B cell (primary cell): Measurements from ENCODE around the gene ZBTB43. TPM values are rescaled to one million over a fixed set of nuclear protein-coding genes. Genes with fewer than 3 reads are reported as not detected.
A peak's percentile ranks its signal among the peaks of the same experiment; 100 is the strongest.

Source experiments
- ATAC-seq: fragments of 200-7000 bp; cut with Tn5 transposase; one replicate; pipeline ENCODE4 v1.10.0; 2021; ENCODE audit warnings: low read depth, mild to moderate bottlenecking, moderate number of reproducible peaks, moderate library complexity
- CTCF ChIA-PET: fragments of 350-600 bp; sonication (Branson Sonifier 250); formaldehyde crosslinking; loops from one replicate; lab custom pipeline; 2021; ENCODE audit warnings: antibody characterized with exemption, inconsistent platforms; lab: Charles Lee
- POLR2A ChIA-PET: fragments of 350-600 bp; sonication (Branson Sonifier 250); formaldehyde crosslinking; loops from one replicate; lab custom pipeline; 2021; ENCODE audit warnings: antibody characterized with exemption; lab: Charles Lee
- DNase-seq: peaks from one replicate; pipeline ENCODE4 v3.0.0; 2013
- H2AFZ ChIP-seq: 2 replicates; pipeline ENCODE4 v1.6.1; 2012; ENCODE audit warnings: mild to moderate bottlenecking, low read depth, low read length; ENCODE audit not compliant: insufficient read depth, poor library complexity, severe bottlenecking
- H3K27ac ChIP-seq, 2 donors: 1 replicate in 1 of 2; 2 replicates in 1 of 2; pipeline ENCODE4 v1.5.1; 2012 to 2013; ENCODE audit warnings: low read length in 2 of 2, mild to moderate bottlenecking in 2 of 2, moderate library complexity in 1 of 2
- H3K27me3 ChIP-seq, 4 experiments: fragments of 200-600 bp in 1 of 4; sonication (generic) in 1 of 4; replicated peaks in 1 of 4; 1 replicate in 2 of 4; 2 replicates in 2 of 4; pipeline versions ENCODE4 v1.6.1 to v1.7.0; 2013 to 2016; ENCODE audit warnings: low read length in 3 of 4, mild to moderate bottlenecking in 2 of 4, mixed read lengths in 1 of 4, moderate library complexity in 1 of 4; ENCODE audit not compliant: insufficient read depth in 4 of 4, control insufficient read depth in 3 of 4; ENCODE audit errors: control extremely low read depth in 1 of 4
- H3K36me3 ChIP-seq, 2 experiments: replicated peaks in 1 of 2; 1 replicate in 1 of 2; 2 replicates in 1 of 2; pipeline versions ENCODE4 v1.6.1 to v1.7.1; 2013; ENCODE audit warnings: low read length in 1 of 2; ENCODE audit not compliant: insufficient read depth in 2 of 2, control insufficient read depth in 1 of 2; ENCODE audit errors: control extremely low read depth in 1 of 2, extremely low read depth in 1 of 2
- H3K4me1 ChIP-seq, 2 donors: fragments of 200-600 bp in 1 of 2; sonication (generic) in 1 of 2; 1 replicate in 1 of 2; 2 replicates in 1 of 2; pipeline versions ENCODE4 v1.5.1 to v1.6.1; 2013 to 2017; ENCODE audit warnings: low read length in 2 of 2; ENCODE audit not compliant: control insufficient read depth in 2 of 2, insufficient read depth in 2 of 2
- H3K4me2 ChIP-seq: replicated peaks from 2 replicates; pipeline ENCODE3; 2012; ENCODE audit warnings: mild to moderate bottlenecking, low read depth, low read length; ENCODE audit not compliant: poor library complexity, severe bottlenecking
- H3K4me3 ChIP-seq, 5 experiments: fragments of 200-600 bp in 1 of 5; sonication (generic) in 1 of 5; 1 replicate in 3 of 5; 2 replicates in 2 of 5; pipeline versions ENCODE4 v1.5.1 to v1.7.0; 2011 to 2016; ENCODE audit warnings: low read length in 4 of 5, mild to moderate bottlenecking in 4 of 5, low read depth in 2 of 5, control low read depth in 1 of 5, moderate library complexity in 1 of 5; ENCODE audit not compliant: insufficient read depth in 1 of 5; ENCODE audit errors: control extremely low read depth in 1 of 5, extremely low read depth in 1 of 5
- H3K79me2 ChIP-seq: fragments of 200-600 bp; sonication (generic); one replicate; pipeline ENCODE4 v1.6.0; 2016; ENCODE audit warnings: low read length; ENCODE audit not compliant: control insufficient read depth, insufficient read depth
- H3K9ac ChIP-seq: fragments of 200-600 bp; sonication (generic); 2 replicates; pipeline ENCODE4 v1.6.1; 2017; ENCODE audit warnings: mild to moderate bottlenecking, low read length, moderate library complexity
- H3K9me3 ChIP-seq, 3 donors: one replicate each; pipeline versions ENCODE4 v1.6.1 to v1.7.1; 2013; ENCODE audit warnings: low read length in 2 of 3; ENCODE audit not compliant: control insufficient read depth in 2 of 3, insufficient read depth in 1 of 3; ENCODE audit errors: control extremely low read depth in 1 of 3
- H4K20me1 ChIP-seq: 2 replicates; pipeline ENCODE4 v1.6.0; 2012; ENCODE audit warnings: mild to moderate bottlenecking, low read length; ENCODE audit not compliant: insufficient read depth, control insufficient read depth, poor library complexity, severe bottlenecking
- H3K27ac Mint-ChIP-seq: one replicate; pipeline ENCODE4 v1.8.0; 2021; ENCODE audit warnings: mixed read lengths
- H3K27me3 Mint-ChIP-seq: one replicate; pipeline ENCODE4 v1.8.0; 2021; ENCODE audit warnings: mixed read lengths
- H3K4me1 Mint-ChIP-seq: one replicate; pipeline ENCODE4 v1.8.0; 2021; ENCODE audit warnings: mixed read lengths
- H3K4me3 Mint-ChIP-seq: one replicate; pipeline ENCODE4 v1.8.0; 2021; ENCODE audit warnings: mixed read lengths
- H3K9me3 Mint-ChIP-seq: one replicate; pipeline ENCODE4 v1.8.0; 2022; ENCODE audit warnings: mixed read lengths; ENCODE audit not compliant: insufficient read depth
- EZH2 ChIP-seq: IDR thresholded peaks from 2 replicates; pipeline ENCODE4 v1.6.1; 2012; ENCODE audit warnings: borderline replicate concordance, low read depth, mild to moderate bottlenecking, moderate library complexity, low read length; ENCODE audit not compliant: insufficient read depth, poor library complexity, severe bottlenecking
- WGBS: methylation state at CpG from one replicate; pipeline ENCODE4 v1.1.5; 2013; ENCODE audit warnings: missing lambda C conversion rate; ENCODE audit not compliant: insufficient coverage; 5-methylcytosine and 5-hydroxymethylcytosine counted together
- intact Hi-C: fragments of 100-400 bp; cut with micrococcal nuclease; formaldehyde crosslinking; loops from one replicate; pipeline ENCODE4 v1.10.0; 2022
- polyA plus RNA-seq: library from polyadenylated mRNA; depleted of rRNA; stranded (reverse); fragments of >200 nt; gene quantifications from 2 replicates; pipeline ENCODE4 v1.2.3, GENCODE V29; 2012
- total RNA-seq, 2 donors: library from RNA; stranded (reverse); fragments of 120-200 nt in 1 of 2; gene quantifications; 1 replicate in 1 of 2; 2 replicates in 1 of 2; pipeline versions ENCODE4 v1.2.3 to v1.2.4, GENCODE V29; 2013 to 2022
- TF ChIP-seq, protein P1 (sequence below): fragments of 200-600 bp; IDR thresholded peaks from one replicate; pipeline ENCODE4 v1.8.0; 2022; ENCODE audit warnings: antibody characterized with exemption, mild to moderate bottlenecking

ZBTB43 gene
- total and polyA plus RNA-seq, 2 donors (not counting 1 experiment from before 2014, with no cell fraction given): 7.0 to 20.2 TPM

DNA sequence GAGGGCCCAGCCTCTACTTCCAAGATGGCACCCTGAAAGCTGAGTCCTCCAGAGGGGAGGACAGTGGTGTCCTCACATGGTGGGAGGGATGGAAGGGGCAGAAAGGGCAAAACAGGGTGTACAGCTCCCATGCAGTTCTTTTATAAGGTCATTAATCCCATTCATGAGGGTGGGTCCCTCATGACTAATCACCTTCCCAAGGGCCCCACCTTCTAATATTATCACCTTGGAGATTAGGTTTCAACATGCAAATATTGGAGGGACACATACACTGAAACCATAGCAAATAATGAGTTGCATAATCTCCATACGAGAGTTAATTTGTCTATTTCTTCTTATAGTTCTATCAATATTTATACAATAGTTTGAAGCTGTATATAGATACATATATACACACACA is 5.8 kb upstream of the ZBTB43 start:
- peaks cover 6% of the 10 kb centered on the region for H3K27me3 Mint-ChIP-seq
- H3K27me3 ChIP-seq: no peaks in the 10 kb centered on the region
- no peak overlapping the region for H3K4me3 ChIP-seq
- peaks cover 0 to 4% (median 2%) of the 10 kb centered on the region in 3 donors for H3K9me3 ChIP-seq
- POLR2A ChIA-PET: no interaction called here
- H2AFZ ChIP-seq: no peak overlapping the region
- no peaks in the 10 kb centered on the region for H3K36me3 ChIP-seq
- no CpG with 5 or more reads among the region's 1 CpG for WGBS
- H3K4me1 Mint-ChIP-seq: peaks cover 2% of the 10 kb centered on the region
- ATAC-seq (no peak), DNase-seq (no peak)
- H3K4me3 Mint-ChIP-seq: no peak overlapping the region
- H3K9ac ChIP-seq: no peak overlapping the region
- H3K4me2 ChIP-seq: no peak overlapping the region
- no peak overlapping the region for H3K27ac Mint-ChIP-seq
- H3K4me1 ChIP-seq: no peaks in the 10 kb centered on the region
- H4K20me1 ChIP-seq: no peaks in the 10 kb centered on the region
- H3K79me2 ChIP-seq: no peaks in the 10 kb centered on the region
- peaks cover 3% of the 10 kb centered on the region for H3K9me3 Mint-ChIP-seq
- no peak overlapping the region for H3K27ac ChIP-seq
- CTCF ChIA-PET: interaction anchor here (3.4 kb wide), 1 partner anchor 93 kb away, joined by 14 read pairs; no protein-coding TSS in a partner anchor
- intact Hi-C loops: no loop called here
- TF ChIP-seq EZH2: no peak
- TF ChIP-seq, protein P1, sequence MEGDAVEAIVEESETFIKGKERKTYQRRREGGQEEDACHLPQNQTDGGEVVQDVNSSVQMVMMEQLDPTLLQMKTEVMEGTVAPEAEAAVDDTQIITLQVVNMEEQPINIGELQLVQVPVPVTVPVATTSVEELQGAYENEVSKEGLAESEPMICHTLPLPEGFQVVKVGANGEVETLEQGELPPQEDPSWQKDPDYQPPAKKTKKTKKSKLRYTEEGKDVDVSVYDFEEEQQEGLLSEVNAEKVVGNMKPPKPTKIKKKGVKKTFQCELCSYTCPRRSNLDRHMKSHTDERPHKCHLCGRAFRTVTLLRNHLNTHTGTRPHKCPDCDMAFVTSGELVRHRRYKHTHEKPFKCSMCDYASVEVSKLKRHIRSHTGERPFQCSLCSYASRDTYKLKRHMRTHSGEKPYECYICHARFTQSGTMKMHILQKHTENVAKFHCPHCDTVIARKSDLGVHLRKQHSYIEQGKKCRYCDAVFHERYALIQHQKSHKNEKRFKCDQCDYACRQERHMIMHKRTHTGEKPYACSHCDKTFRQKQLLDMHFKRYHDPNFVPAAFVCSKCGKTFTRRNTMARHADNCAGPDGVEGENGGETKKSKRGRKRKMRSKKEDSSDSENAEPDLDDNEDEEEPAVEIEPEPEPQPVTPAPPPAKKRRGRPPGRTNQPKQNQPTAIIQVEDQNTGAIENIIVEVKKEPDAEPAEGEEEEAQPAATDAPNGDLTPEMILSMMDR: no peak

DNA sequence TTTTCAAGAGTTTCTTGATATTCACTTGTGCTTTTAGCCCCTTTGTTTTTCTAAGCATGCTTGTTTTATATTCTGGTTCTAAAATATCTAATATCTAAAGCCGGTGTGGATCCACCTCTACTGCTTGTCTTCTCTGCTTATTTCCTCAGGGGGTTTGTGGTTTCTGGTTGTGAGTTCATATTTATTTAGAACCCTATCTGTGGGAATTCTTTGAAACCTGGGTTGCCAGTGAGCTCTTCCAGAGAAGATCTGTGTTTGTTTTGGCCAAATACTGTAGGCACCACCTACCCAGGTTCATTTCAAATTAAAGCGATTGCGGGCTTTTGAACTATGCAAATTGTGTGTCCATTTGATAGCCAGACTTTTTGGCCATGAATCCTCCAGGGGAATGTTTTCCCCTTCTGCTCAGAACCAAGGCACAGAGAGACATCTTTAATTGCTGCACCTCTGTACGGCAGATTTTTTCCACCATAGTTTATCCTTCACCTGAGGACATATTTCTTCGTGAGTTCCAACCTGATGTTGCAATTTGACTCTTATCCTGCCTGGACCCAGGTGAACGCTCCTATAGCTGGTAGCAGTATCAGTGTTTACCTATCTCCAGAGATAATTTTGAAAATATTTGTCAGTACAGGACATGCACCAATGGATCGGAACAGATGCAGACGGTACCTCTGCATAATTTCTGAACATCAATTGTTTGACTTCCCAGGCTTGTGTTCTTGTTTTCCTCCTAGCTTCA is 2.4 kb upstream of the ZBTB43 start:
- Histone ChIP-seq H3K27me3 (no peaks in the 10 kb centered on the region), H3K27ac (no peak overlapping the region), H2AFZ (no peak overlapping the region), H3K9ac (no peak overlapping the region), H3K79me2 (peaks cover 26% of the 10 kb centered on the region), H3K36me3 (no peaks in the 10 kb centered on the region), H4K20me1 (peaks cover 19% of the 10 kb centered on the region), H3K4me2 (no peak overlapping the region), H3K9me3 (peaks cover 0 to 9% (median 0%) of the 10 kb centered on the region in 3 donors), H3K4me3 (no peak overlapping the region), H3K4me1 (peaks cover 17 to 20% of the 10 kb centered on the region in 2 donors)
- Mint-ChIP-seq H3K27ac (no peak overlapping the region), H3K9me3 (peaks cover 3% of the 10 kb centered on the region), H3K4me3 (peak overlapping the region; percentile 32), H3K4me1 (peaks cover 25% of the 10 kb centered on the region), H3K27me3 (no peaks in the 10 kb centered on the region)
- POLR2A ChIA-PET: no interaction called here
- TF ChIP-seq EZH2: no peak
- TF ChIP-seq, protein P1: no peak
- 85% methylated on average over 7 of the region's 8 CpGs for WGBS
- CTCF ChIA-PET: interaction anchor here (3.4 kb wide), 1 partner anchor 97 kb away, joined by 14 read pairs; no protein-coding TSS in a partner anchor
- no peak for DNase-seq
- no peak for ATAC-seq
- intact Hi-C loops: loop anchor here (10.0 kb wide), 1 partner anchor 1938 kb away; the partner anchor contains the start of genes ARPC5L and RPL35
